ENCODE results near the gene GCK.
"Not testable (repeated sequence)": the region's sequence is repeated elsewhere in the genome, so short reads cannot be mapped to it uniquely, and the experiment has no call there.

The GCK gene

DNA sequence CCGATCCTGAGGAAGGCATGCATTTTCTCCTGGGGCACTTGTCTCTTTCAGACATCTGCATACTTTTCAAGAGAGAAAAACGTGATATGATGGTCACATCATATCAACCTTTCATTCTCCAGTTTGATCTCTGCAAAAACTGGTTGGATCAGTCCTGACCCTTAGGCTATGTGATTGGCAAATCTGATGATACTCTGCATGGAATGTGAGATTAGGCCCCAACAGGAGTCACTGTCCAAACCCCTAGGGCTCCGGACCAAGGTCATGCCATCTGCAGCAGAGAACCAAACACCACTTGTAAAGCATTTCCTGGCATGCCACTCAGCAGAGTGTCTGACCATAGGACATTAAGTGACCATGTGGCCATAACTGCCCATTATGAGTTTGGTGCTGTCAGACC, 8.6 kb downstream of the GCK start:
- no peak for DNase-seq (ENCODE audit: low read depth in 2 of 2)

DNA sequence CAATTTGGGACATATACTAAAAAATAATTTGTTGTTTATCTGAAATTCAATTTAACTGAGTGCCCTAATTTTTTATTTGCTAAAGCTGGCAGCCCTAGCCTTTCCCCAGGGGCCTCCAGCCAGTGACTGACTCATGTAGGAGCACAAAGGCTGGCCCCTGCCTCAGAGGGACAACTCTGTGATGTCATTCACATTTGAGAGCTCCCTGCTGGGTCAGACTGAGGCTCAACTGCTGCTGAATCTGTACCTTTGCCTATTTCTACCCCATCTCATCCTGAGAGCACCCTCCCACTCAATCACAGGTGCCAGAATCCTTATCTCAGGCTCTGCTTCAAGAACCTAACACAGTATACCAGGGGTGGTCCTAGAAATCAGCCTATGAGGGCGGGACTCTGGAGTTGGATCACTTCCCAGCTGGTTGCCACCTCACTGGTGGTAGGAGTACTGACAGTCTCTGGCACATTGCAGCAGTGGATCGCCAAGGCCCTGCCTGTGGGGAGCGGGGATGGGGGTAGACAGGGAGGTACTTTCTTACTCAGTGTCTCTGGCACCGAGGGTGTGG, 11.6 kb downstream of the GCK start:
- DNase-seq (ENCODE audit: low read depth in 2 of 2), result no peak

DNA sequence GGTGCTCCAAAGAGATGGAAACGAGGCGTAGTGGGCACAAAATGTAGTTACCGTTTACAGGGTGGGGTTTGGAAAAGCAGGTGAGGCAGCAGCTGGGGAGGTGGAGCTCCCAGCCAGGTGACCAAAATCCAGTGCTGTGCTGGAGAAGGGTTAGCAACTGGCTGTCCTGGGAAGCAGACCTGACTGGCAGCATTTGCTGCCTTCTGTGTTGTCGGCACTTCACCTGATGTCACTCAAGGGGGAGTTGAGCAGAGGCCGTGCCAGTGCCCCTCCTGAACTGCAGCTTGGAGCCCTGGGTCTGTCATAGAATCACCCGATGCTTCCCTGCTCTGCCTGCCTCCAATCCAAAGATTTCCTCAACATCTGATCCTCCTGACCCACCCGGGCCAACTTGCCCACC, 12.8 kb downstream of the GCK start:
- DNase-seq (ENCODE audit: low read depth in 2 of 2), result no peak

DNA sequence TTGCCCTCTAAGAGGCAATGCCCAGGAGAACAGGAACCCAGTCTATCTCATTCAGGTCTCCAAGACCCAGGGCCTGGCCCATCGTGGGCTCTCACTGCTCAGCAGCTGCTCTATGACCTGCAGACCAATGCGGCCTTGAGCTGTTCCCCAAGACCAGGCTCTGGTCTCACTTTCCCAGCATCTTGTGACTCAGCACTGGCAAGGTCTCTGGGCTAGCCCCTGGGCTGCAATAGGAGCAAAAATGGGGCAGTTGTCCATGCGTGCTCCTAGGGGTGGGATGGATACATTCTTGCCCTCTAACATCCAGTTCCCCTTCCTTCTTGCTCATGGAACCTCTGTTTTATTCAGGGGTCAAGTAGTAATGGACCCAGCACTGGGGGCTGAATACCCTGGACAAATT, 13.5 kb downstream of the GCK start:
- DNase-seq (ENCODE audit: low read depth in 2 of 2), result no peak

DNA sequence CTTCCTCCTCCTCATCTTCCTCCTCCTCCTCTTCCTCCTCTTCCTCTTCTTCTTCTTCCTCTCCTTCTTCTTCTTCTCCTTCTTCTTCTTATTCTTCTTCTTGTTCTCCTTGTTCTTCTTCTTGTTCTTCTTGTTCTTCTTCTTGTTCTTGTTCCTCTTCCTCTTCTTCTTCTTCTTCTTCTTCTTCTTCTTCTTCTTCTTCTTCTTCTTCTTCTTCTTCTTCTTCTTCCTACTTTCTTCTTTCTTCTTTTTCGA, 14.6 kb downstream of the GCK start:
- not testable (repeated sequence) for DNase-seq (ENCODE audit: low read depth in 2 of 2)

DNA sequence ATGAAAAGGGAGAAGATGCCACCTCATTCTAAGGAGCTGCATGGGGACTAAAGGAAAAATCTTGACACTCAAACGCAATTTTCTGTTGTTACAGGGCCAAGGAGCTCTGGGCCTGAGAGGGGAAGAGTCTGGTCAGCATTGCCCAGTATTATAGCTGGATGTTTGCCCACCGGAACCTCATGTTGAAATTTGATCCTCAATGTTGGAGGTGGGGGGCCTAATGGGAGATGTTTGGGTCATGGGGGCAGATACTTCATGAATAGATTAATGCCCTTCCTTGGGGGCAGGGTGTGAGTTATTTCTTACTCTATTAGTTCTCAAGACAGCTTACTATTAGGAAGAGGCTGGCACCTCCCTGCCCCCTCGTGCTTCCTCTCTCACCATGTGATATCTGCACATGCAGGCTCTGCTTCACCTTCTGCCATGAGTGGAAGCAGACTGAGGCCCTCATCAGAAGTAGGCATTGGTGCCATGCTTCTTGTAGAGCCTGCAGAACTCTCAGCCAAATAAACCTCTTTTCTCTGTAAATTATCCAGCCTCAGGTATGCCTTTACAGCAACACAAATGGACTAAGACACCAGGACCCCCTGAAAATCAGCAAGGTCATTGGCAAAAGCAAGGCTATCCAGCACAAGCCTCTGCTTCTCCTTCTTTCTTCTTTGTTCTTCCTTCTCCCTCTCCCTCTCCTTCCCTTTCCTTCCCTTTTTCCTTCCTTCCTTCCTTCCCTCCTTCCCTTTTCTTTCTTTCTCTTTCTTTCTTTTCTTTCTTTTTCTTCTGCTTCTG, 15.1 kb downstream of the GCK start:
- DNase-seq (ENCODE audit: low read depth in 2 of 2), result no peak

DNA sequence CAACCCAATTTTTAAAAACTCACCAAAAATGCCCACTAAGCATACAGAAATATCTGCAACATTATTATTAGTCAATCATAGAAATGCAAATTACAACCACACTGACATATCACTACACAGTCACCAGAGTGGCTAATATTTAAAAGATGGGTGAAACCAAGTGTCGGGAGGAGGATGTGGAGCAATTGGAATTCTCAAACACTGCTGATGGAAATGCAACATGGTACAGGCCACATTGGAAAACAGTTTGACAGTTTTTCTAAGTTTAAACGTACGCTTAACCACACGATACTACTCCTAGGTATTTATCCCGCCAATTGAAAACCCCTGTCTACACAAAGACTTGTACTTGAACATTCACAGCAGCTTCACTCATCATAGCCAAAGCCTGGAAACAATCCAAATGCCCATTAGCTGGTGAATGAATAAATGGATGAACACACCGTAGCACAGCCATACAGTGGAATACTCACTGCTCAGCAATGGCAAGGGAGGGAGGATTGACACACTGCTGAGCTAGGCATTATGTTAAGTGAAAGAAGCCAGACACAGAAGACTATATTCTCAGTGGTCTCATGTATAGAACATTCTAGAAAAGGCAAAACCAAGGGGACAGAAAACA, 16.3 kb downstream of the GCK start:
- no peak for DNase-seq (ENCODE audit: low read depth in 2 of 2)

DNA sequence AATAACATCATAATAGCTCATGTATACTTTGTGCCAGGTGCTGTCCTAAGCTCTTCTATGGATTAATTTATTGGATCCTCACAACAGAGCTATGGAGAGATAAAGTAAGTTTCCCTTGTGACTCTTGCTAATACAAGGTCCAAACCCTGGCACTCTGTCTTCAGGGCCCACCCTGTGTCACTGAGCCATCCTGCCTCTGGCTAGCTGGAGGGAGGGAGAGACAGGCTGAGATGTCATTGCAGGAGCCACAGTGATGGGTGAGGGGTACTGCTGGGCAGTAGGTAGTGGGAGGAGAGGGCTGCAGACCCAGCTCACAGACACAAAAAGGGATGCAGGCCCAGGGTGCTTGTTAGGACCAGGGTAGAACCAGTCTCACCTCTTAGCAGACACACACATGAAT, 16.9 kb downstream of the GCK start:
- DNase-seq (ENCODE audit: low read depth in 2 of 2), result no peak

DNA sequence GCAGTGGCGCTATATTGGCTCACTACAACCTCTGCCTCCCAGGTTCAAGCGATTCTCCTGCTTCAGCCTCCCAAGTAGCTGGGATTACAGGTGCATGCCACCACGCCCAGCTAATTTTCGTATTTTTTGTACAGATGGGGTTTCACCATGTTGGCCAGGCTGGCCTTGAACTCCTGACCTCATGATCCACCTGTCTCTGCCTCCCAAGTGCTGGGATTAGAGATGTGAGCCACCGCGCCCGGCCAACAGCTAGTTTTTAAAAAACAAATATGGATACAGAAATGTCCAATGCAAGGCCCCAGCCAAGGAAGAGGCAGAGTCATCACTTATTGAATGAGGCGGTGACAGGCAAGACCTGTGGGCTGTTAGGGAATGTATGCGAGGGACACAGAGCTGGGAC, 17.3 kb downstream of the GCK start:
- DNase-seq (ENCODE audit: low read depth in 2 of 2), result not testable (repeated sequence)

DNA sequence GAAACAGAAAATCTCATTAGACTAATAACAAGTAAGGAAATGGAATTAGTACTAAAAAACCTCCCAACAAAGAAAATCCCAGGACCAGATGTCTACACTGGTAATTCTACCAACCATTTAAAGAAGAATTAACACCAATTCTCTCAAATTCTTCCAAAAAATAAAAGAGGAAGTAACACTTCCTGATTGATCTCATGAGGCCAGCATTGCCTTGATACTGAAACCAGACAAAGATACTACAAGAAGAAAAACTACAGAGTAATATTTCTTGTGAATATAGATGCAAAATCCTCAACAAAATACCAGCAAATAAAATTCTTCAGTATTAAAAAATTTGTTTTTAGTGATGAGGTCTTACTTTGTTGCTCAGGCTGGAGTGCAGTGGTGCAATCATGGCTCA, 21.3 kb downstream of the GCK start:
- no peak for DNase-seq (ENCODE audit: low read depth in 2 of 2)

DNA sequence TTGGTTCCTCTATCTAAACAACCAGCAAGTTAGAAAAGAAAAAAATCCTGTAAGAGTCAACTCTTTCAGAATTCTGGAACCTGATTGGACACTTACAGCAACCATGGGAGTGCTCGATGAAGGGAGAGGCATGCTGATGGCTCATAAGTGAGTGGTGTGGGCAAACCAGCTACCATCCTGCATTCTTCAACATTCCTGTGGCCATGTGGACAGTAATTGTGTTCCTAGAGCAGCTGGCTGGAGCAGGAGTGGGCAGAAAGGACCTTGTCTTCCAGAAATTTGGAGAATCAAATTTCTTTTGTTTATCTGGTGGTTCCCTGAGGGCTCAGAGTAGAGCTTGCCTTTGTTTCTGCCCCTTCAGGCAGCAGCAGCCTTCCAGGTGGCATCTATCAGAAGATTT, 25.6 kb downstream of the GCK start:
- DNase-seq (ENCODE audit: low read depth in 2 of 2), result no peak

DNA sequence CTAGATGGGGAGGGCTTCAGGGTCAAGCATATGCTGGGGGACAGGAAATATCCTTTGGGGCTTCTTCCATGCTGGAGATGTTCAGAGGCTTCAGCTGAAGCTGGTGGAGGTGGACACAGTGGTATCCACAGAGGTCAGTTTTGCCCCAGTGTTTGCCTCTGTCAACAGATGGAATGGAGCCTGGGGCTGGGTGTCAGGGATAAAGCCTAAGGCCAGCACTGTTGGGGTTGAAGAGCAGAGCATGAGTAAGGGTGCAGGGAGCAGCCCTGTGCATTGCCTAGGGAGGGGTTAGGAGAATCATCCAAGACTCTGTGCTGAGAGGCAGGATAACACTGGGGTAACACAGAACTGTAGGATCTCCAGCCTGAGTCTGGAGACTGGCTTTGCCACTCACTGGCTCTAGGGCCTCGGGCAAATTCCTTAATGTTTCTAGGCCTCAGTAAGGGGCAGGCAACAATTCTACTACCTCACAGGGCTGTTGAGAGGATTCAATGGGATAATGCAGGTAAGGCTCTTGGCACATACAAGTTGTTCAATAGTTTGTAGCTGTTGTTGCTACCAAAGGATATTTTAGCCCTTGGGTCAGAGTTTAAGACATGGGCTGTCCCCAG, 26.3 kb downstream of the GCK start:
- no peak for DNase-seq (ENCODE audit: low read depth in 2 of 2)

DNA sequence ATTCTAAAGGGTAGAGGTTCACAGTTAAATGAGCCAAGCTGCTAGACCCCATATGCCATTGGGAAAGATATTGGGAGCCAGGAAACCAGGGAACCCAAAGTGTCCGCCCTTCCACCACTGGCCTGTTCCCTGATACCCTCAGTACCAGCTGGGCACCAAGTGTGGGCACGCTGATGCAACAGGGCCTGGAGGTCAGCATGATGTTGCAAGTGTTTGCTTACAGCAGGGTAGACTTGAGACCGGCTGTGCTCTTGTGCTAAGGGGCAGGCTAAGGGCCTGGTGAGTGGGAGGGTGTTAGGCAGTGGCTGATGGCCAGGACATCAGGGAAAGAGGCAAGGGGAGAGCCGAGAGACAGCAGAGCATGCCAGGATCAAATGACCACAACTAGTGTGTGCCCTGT, 27.1 kb downstream of the GCK start:
- DNase-seq (ENCODE audit: low read depth in 2 of 2), result no peak

DNA sequence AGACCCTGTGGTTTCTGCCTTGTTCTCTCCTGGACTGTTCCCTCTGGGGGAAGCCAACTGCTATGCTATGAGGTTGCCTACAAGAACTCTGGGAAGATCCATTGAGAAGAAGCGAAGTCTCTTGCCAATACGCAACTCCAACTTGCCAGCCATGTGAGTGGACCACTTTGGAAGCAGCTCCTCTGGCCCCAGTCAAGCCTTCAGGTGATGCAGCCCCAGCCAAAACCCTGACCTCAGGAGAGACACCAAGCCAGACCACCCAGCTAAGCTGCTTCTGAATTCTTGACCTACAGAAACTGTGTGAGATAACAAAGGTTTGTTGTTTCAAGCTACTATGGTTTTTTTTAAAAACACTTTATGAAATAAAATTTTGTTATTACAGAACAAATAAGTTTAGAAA, 27.9 kb downstream of the GCK start:
- no peak for DNase-seq (ENCODE audit: low read depth in 2 of 2)

DNA sequence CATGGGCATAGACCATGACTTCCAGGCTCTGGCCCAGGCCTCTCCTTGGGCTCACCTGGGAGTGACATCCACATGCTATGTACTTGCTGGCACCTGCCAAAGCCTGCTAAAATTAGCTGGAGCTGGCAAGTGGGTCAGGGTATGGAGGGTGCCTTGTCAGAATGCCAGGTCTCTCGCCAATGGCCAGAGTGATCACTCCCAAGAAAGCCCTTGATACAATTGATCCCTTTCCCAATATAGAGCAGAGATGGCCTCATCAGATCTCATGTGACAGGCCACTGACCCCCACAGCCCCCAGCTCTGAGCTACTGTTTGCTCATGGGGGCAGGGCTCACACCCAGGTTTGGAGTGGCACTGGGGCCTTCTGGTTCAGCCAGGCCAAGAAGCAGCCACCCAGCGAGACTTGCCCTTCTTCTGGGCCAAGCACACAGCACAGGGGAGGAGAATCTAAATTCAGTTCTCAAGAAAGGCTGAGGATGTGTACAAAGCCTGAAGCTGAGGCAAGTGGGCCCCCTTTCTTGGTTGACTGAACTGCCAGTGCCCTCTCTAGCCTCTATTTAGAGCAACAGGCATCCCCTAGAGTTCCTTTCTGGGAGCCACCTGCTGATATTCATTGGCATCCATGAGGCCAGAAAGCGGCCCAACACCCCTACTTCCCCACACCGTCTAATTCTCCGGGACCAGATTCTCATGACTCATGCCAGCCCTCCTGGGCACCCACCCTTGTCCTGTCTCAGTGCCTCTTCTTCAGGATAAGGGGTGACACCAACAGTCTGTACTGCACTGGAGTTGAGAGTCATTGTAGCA, 29.2 kb downstream of the GCK start:
- DNase-seq (ENCODE audit: low read depth in 2 of 2), result no peak

DNA sequence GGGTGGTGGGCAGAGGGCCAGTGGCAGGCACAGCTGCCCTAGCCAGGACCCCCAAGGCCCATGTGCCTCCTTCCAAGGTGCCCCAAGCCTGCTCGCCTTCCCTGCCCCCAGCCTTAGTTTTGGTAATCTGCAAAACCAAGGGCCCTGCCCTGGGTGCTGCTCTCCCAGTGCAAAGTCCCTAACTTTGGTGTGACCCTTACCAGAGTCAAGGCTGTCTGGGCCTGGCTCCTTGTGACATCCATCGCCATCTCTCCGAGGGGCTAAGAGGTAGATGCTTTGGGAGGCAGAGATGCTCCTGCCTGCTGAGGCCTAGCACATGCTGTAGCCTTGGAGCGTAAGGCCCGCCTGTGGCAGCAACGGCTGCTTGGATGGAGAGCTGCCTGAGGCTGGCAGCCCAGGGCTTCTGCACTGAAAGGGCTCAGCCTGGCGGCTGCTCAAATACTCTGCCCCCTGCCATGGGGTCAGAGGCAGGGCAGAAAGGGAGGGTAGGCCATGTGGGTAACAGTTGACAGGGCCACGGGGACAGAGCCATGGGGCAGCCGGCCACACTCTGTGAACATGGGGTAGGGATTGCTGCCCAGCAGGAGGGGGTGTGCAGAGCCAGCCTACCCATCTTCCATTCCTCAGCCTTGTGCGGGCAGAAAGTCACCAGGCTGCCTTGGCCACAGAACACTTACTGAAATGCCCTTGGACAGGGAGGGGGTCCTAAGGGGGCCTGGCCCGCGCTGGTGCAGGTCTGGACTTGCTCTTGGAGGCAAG, 30.2 kb downstream of the GCK start:
- no peak for DNase-seq (ENCODE audit: low read depth in 2 of 2)

DNA sequence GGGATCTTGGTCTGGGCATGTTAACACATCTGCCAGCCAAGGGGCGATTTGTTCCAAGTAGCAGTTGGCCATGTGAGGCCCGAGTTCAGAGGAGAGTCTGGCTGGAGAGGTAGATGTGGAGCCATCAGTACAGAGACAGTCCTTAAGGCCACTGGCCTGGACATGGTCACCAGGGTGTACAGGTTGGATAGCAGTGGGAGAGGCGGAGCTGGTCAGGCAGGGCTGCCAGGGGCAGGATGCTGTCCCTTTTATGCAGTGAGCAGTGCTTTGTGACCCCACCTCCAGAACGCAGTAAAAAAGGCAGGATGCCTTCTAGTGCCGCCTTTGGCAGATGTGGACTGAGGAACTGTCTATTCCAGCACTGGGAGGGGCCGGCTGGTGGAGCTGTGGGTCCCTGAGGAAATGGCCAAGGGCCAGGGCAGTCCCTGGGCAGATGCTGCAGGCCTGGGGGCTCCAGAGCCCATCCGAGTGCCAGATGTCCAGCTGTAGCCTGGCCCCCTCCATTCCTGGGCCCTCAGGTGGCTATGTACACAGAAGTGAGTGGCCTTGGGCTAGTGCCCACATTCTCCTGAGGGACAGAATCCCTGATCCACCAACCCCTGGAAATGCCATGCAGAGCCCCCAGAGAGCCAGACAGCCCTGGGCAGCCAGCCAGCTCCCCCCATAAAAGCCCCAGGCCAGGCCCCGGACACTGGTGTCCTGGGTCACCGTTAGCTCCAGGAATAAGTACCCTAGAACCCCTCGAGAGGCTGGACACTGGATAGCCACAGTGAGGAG, 31.0 kb downstream of the GCK start:
- DNase-seq (ENCODE audit: low read depth in 2 of 2), result no peak

DNA sequence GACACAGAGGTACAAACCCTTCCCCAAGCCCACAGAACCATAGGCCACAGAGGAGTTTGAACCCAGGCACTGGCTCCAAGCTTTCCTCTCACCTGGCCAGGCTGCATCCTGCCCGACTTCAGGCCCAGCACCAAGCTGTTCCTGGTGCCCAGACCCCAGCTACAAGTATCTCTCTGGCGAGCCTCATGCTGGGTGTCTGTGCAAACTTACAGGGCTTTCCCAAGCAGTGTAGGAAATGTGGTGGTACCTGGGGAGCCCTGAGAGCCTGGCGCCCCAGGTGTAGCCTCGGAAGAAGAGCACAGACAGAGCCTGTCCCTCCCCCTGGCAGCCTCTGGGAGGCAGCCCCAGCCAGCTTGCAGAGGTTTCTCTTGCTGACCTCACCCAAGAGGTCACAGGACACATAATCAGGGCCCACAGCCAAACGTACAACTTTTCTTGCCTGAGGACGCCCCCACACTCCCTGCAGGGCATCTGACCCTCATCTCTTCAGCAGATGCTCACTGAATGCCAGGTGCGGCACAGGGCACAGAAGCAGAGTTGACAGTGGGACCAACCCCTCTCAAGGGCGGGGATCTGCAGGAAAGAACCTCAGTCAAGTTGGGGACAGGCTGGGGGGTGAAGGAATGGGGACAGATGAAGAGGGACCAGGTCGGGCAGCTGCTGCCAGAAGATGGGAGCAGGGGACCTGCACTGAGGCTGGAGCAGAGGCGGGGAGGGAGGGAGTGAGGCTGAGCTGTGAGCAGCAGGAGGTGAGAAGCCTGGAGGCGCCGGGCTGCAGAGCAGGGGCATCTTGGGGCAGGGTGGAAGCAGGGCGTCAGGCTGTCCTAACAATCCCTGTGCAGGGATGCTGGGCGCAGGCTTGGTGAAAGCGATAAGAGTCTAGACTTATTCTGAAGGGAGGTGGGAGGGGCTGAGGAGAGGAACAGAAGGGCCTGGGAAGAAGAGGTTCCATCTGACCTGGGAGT, 31.8 kb downstream of the GCK start:
- no peak for DNase-seq (ENCODE audit: low read depth in 2 of 2)

DNA sequence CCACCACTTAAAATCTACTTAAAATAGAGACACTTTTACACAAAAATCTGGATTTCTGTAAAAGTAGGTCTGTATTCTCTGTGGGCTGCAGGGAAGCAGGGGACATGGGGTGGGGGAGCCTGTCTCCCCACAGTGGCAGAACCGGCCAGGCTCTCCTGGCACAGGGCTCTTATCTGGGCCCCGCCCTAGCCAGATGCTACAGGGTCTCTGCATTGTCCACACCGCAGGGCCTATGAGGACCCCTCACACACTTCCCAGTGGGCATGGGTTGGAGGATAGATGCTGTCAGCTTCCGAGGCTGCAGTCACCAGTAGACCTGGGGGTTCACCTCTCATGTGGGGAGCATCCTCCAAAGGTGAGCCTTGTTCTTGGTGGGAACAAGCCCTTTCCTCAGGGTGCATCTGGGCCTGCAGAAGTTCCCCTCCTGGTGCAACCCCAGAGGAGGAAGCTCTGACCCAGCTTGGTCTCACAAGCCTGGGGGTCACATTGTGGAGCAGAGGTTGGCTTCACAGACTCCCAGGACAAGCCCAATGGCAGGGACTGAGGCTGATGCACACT, 32.7 kb downstream of the GCK start:
- no peak for DNase-seq (ENCODE audit: low read depth in 2 of 2)

Data from stimulated activated CD4-positive, alpha-beta T cell treated with anti-CD3 and anti-CD28 coated beads, Interleukin-1b, Interleukin-23, amount 100 ng/mL, for 1 hour (primary cell).